NCI-H128 (cell line): ENCODE results near the gene CDC42EP3.

Experiments used
- DNase-seq: peaks from one replicate; lab custom pipeline; 2025; ENCODE audit not compliant: unreplicated experiment; lab: John Stamatoyannopoulos, UW

CDC42EP3 gene, protein sequence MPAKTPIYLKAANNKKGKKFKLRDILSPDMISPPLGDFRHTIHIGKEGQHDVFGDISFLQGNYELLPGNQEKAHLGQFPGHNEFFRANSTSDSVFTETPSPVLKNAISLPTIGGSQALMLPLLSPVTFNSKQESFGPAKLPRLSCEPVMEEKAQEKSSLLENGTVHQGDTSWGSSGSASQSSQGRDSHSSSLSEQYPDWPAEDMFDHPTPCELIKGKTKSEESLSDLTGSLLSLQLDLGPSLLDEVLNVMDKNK

DNA sequence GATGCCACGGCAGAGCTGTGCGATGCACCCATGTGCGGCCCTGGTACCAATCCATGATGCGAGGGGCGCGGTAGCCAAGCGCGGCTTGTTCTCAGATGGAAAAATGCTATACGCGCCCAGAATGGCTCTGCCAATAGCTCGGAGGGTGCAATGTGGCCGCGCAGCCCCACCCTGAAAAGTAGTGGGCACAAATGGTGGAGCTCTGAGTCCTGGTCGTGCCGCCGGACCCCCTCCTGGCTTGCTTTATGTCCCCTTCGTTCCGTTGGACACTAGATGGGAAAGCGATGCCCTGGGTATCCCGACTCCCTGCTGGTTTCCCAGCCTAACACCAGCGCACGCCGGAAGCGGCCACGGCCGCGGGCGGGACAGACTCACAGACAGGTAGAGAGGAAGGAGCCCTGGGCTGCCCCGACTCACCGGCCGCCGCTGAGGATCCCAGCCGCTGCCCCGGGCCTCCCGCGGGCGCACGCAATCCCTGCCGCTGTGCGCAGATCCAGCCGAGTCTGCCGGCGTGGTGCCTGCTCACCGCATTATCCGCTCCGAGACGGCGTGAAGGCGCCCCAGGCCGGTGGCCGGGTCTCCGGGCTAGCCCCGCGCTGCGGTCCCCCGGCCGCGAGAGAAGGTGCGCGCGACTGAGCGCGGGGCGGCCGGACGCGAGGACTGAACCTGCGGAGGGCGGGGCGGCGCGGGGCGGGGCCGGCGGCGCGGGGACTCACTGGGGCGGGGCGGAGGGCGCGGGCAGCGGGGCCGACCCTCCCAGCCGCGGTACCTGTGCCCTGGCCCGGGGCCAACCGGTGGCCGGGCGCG lies at the start of gene CDC42EP3:
Gene CDC42EP3, minus strand, starts transcription at position 634 of the 807 bp plus-strand sequence. CDS start 25,055 bp downstream, outside the sequence.
- DNase-seq = no peak

GRCh38 chr2:37721201-37721560 lies 49.7 kb upstream of the CDC42EP3 start:
- no peak for DNase-seq

- DNase-seq = no peak
These were observed 49.2 kb upstream of the CDC42EP3 start for GRCh38 chr2:37720533-37721200.

DNA sequence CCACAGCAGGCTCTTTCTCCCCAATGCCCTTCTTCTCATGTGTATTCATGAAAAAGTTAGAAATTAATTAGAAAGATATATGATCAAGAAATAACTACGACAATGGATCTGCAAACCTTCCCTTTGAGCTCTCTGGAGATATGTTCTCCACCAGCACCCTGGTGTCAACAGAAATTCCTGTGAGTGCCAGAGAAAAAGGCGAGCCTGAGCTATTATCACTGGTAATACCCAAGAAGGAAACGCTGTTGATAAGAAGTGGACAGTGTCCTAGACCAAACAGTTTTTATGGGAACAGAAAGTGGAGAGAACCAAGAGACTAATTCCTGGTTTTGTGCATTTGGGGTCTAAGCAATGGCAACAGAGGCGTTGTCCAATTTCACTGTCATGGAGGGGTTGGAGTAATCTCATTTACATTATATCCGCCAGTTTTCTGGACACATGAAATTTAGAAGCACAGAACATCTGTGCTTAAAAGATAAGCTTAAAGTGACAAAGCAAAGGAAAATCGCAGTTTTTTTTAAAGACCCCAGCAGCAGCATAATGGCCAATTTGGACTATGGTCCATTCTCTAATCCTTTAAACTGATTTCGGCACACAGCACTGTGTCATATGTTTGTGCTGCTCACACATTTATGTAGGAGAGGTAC lies 47.2 kb upstream of the CDC42EP3 start:
- no peak for DNase-seq

DNA sequence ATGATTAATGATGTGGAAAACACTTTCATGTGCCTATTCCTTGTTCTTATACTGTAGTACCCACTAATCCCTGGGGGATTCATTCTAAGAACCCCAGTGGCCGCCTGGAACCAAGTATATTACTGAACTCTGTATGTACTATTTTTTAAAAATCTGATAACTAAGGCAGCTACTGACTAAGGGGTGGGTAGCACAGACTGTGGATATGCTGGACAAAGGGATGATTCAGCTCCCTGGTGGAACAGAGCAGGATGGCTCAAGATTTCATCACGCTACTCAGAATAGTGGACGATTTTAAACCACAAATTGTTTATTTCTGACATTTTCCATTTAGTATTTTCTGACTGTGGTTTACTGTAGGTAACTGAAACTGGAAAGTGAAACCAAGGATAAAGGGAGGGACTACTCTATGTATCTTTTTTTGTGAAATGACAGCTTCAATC lies 41.8 kb upstream of the CDC42EP3 start:
- DNase-seq = no peak

DNA sequence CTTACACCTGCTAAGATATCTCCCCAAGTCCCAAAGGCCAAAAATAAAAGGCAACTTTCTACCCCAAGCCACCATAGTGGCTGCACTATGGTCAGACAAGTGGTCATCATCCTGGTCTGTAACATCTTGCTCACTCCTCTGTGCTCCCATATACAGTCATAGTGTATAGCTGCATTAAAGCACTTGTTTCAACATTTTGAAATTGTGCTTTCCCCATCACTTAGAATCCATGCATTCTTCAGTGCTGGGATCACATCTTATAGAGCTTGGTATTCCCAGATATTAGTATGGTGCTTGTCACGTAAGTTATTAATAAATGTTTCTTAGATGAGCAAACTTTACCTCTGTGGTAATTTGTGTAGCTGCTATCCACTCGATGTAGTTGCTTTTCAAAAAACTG lies 40.4 kb upstream of the CDC42EP3 start:
- no peak for DNase-seq

DNA sequence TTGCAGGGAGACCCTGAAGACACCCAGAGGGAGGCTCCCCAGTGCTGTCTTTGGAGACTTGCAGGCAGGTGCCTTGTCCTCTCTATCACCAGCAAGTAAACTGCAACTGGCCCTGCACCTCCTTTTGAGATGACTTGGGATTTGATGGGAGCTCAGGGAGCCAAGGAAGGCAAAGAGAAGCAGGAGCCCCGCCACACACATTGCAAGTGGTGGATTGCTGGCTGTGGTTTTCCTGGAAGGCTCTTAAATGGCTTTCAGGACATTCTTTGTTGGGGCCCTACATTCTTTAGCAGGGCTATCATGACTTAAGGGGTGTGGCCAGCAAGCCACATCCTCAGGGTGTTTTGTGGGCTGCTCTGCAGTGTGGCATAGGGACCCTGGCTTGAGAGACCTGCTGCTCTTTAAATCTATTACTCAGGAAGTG lies 39.9 kb upstream of the CDC42EP3 start:
- no peak for DNase-seq

DNA sequence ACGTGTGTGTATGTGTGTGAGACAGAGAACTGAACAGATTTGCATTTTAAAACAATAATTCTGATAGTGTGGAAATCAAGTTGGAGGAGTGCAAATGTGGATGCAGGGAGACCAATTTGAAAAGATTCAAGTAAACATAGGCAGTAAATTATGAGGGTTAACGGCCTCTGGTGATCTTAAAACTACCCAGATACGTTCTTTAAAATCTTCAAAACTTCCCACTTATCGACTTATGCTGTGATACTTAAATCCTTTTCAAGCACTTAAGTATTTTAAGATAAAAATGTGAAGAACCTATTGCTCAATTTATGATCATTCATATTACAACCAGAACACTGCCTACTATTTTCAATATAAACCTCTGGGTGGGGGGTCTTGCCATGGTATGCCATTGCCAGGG lies 37.7 kb upstream of the CDC42EP3 start:
- DNase-seq = no peak

DNA sequence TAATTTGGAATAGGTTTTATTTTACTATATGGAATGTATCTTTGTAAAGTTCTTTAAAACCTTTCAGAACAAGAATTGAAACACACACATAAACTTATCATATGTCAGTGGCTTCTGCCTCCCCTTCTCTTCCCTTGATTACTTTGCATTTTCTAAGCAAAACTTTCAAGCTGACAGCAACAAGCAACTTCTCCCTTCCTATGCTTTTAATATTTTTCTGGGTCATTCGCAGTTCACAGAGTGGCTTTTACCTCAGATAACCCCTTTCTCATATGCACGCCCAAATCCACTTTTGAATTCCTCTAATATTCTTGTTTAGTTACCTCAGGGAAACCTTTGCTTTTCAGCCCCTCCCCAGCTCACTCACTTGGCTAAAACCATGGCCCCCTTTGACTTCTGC lies 36.7 kb upstream of the CDC42EP3 start:
- DNase-seq = no peak

DNA sequence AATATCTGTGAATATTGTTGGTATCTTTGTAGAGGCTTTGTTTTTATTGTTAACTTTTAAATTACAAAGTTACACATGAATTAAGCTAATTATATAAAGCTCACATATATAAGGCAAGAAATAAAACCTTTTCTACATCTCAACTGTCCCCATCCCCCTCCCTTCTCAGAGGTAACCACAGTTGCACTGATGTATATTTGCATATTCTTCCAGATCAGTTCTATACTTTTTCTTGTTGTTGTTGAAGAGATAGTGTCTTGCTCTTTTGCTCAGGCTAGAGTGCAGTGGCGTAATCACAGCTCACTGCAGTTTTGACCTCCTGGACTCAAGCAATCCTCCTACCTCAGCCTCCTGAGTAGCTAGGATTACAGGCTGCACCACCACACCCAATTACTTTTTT lies 36.0 kb upstream of the CDC42EP3 start:
- no peak for DNase-seq

- DNase-seq = no peak
These were observed 35.1 kb upstream of the CDC42EP3 start for GRCh38 chr2:37706334-37707183.

DNA sequence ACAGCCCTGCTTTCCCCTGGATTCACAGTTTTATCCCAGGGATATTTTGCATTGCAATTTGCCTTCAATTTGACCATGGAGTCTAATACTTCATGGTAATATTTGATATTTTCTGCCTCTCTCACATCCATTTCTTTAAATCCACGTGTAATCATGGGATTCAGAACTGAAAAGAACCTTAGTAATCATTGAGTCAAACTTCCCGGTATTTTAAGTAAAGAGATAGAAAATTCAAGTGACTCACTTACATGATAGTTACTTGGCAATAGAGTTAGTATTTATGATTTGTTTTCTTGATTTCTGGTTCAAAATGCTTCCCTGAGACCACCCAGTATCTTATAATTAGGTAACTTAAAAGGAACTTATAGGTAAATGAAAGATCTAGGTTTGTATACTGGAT lies 33.7 kb upstream of the CDC42EP3 start:
- DNase-seq = no peak

GRCh38 chr2:37698931-37699481 lies 27.6 kb upstream of the CDC42EP3 start:
- no peak for DNase-seq

DNA sequence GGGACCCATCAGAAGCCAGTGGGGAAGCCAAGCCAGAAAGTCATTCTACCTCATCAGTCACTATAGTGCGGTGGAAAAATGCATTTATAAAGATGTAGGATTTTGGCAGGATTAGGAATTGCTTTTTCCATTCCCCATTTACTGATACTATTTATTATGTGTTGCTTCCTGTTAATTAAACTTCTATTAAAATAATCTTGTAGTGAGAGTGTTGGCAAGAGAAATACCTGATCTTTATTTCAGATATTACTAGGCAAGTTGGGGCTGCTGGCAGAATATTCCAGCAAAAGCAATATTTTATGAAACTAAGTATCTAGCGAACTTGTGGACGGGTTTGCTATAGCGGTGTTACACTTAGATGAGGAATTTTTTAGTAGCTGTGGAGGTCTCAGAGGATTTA lies 23.9 kb upstream of the CDC42EP3 start:
- no peak for DNase-seq

- DNase-seq = no peak
These were observed 21.3 kb upstream of the CDC42EP3 start for GRCh38 chr2:37692711-37693110.

GRCh38 chr2:37689751-37690150 lies 18.3 kb upstream of the CDC42EP3 start:
- DNase-seq = no peak

DNA sequence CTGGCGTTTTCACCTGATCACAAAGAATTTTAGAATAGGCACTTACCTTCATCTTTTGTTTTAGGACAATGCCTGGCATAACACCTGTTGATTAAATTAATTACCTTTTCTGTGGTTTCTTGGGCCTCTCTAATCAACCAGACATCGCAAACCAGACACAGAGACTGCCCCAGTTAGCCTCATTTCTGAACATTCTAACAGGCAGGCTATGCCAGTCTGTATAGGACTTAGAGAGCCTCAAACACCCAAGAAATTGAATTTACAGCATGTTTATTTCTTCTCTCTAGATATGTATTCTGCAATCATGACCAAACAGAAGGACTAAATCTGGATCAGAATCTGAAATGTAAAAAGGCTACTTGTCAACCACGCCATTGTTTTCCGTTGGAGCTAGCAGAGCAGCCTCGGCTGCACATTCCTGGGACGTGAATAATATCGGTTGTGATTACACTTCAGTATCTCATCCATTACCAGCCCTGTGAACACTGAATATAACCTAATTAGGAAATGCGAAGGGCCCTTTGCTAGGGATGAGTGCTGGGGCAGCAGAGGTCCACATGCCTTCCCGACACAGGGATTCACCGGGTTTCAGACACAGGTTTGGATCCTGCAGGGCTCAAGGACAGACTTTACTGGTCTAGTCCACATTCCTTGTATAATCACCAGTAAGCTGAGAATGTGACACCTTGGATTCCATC lies 17.5 kb upstream of the CDC42EP3 start:
- DNase-seq = no peak

DNA sequence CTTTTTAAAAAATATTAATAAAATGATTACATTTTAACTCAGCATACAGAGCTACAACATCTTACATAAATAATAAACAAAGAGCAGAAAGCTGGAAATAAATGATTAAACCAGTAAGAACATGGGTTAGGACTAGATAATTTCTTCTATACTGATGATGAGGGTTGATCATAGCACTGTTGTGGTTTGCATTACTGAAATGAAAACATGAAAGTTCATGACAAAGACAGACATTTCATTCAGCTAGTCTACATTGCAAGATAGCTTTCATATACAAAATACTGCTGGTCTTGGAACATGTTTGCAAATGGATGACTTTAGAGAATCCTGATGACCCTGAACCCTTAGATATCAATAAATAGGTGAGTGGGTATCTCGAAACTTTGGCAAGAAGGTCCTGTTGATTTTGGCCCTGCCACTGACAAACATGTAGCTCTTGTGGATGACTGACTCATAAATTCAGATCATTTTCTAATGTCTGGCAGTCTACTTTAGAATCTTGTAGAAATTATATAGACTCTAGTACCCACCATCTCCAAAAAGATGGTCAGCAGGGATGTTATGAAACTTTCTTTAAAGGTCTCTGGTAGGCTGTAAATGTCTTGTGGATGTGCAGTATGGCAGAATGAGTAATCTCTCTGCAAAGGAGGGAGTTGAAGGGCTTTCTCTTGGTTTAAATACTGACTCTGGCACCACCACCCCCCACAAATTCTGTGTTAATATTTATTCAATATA lies 15.5 kb upstream of the CDC42EP3 start:
- DNase-seq = no peak

DNA sequence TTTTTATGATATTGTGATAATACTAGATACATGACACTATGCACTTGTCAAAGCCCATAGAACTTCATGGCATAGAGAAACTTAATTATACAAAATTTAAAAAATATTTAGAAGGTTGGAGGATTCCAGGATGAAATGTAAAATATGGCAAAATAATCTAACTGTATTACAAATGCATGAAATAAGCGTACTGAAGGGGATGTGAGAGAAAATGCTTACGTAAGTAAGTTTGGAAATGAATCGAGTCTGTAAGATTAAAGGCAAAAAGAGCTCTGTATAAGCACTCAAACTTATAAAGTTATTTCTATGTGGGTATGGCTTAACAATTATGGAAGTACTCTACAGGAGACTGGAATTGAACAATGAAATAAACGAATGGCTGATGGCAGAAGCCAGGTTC lies 13.4 kb upstream of the CDC42EP3 start:
- DNase-seq = no peak
